GM18951 (cell line): ENCODE results near the gene P2RX4.
"Not testable (repeated sequence)": the region's sequence is repeated elsewhere in the genome, so short reads cannot be mapped to it uniquely, and the experiment has no call there.

Experiments used
- POLR2A ChIP-seq: IDR thresholded peaks from 4 replicates; pipeline ENCODE4 v1.6.1; 2011; ENCODE audit warnings: mild to moderate bottlenecking; ENCODE audit not compliant: insufficient read length, insufficient read depth; ENCODE audit errors: extremely low read depth
- in situ Hi-C: fragments of 300-500 bp; cut with MboI; formaldehyde crosslinking; loops from one replicate; pipeline ENCODE4 v1.12.0; 2022; ENCODE audit warnings: low sequenced_read_pairs, mixed read lengths, inconsistent platforms; ENCODE audit not compliant: unreplicated experiment

P2RX4 gene

GRCh38 chr12:121209624-121210572 lies at the start of gene P2RX4:
Gene P2RX4, plus strand, starts transcription at chr12:121210129. Its CDS starts 36 bp downstream, at chr12:121210165.
- peak; percentile 97 for TF ChIP-seq POLR2A
- in situ Hi-C loops, result no loop called here

DNA sequence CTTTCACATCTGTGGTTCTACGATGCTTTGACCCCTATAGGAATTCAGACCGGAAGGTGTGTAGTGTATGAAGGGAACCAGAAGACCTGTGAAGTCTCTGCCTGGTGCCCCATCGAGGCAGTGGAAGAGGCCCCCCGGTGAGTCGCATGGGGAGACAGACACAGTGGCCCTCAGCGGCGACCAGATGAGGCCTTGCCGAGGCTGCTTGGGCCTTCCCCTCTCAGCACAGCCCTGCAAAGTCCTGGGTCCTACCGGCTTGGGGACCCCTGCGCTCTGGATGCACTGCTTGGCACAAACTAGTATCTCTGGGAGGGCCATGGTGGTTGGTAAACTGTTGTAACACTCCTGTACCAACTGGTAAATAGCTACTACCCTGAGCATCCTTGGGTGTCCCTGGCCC lies 47.5 kb upstream of the P2RX4 start:
- TF ChIP-seq POLR2A, result no peak
- in situ Hi-C loops, result no loop called here

DNA sequence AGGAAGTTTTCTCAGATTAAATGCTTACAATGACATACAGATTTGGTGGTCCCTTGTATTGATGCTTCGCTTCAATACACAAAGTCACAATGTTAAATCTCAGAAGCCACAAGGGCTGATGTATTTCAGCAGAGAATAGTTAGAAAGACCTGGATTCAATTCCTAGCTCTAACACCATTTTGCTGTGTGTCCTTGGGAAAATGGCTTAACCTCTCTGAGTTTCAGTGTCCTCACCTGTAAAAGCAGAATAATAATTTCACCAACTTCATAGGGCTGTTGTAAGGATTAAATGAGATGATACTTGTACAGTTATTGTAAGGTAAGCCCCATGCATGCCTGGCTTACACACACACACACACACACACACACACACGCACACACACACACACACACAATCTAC lies 46.9 kb upstream of the P2RX4 start:
- TF ChIP-seq POLR2A, result no peak
- in situ Hi-C loops, result no loop called here

GRCh38 chr12:121164839-121165238 lies 45.1 kb upstream of the P2RX4 start:
- in situ Hi-C loops, result not testable (repeated sequence)

DNA sequence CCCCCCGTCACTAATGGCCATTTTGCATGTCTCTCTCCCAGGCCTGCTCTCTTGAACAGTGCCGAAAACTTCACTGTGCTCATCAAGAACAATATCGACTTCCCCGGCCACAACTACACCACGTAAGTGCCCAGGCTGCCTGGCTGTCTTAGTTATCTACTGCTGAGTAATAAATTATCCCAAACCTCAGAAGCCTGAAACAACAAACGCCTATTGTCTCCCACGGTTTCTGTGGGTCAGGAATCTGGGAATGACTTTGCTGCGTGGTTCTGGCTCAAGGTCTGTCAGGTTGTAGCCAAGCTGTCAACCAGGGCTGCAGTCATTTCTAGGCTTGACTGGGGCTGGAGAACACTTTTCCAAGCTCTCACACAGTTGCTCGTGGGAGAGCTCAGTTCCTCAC lies 44.6 kb upstream of the P2RX4 start:
- in situ Hi-C loops, result no loop called here
- no peak for TF ChIP-seq POLR2A

- in situ Hi-C loops, result no loop called here
- no peak for TF ChIP-seq POLR2A
These were observed 43.6 kb upstream of the P2RX4 start for GRCh38 chr12:121166356-121166755.

DNA sequence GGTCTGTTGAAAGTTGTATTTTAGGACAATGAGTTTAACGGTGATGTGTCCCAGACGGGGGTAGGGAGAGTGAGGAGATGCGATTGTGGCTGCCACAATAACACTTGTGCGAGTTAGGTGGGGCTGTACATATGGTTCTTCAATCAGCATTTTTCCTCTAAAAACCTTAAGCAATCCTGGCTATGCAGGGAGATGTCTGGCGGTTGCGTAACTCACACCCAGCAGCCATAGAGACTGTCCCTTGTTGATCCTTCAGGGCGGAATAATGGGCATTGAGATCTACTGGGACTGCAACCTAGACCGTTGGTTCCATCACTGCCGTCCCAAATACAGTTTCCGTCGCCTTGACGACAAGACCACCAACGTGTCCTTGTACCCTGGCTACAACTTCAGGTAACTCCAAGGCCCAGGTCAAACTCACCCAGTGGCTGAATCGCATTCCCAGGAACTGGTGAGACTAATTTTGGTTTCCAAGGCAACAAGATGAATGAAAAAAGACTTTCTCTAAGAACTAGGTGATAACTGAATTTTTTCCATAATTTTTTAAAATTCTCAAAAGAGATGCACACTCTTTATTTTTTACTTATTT lies 42.6 kb upstream of the P2RX4 start:
- no peak for TF ChIP-seq POLR2A
- in situ Hi-C loops, result no loop called here

DNA sequence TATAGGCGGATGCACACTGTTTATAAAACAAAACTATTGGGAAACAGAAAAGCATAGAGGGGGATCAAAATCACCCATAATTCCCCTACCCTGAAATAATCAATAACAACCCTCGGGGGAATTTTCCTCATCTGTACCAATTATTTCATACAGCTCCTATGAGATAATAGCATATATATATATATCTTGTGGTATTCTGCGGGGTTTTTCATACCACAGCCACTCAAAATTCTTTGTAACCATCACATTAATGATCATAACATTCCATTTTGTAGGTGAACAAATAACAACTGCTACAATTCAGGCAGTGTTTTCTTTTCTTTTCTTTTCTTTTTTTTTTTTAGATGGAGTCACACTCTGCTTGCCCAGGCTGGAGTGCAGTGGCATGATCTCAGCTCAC lies 42.0 kb upstream of the P2RX4 start:
- in situ Hi-C loops, result no loop called here
- TF ChIP-seq POLR2A, result no peak

- TF ChIP-seq POLR2A, result no peak
- in situ Hi-C loops, result no loop called here
These were observed 39.8 kb upstream of the P2RX4 start for GRCh38 chr12:121170151-121170550.

- in situ Hi-C loops, result no loop called here
These were observed 39.2 kb upstream of the P2RX4 start for GRCh38 chr12:121170611-121171260.

GRCh38 chr12:121172145-121172544 lies 37.8 kb upstream of the P2RX4 start:
- in situ Hi-C loops, result no loop called here
- TF ChIP-seq POLR2A, result no peak

More at GRCh38 chr12:121170611-121171260, 39.2 kb upstream of the P2RX4 start:
- no peak for TF ChIP-seq POLR2A

DNA sequence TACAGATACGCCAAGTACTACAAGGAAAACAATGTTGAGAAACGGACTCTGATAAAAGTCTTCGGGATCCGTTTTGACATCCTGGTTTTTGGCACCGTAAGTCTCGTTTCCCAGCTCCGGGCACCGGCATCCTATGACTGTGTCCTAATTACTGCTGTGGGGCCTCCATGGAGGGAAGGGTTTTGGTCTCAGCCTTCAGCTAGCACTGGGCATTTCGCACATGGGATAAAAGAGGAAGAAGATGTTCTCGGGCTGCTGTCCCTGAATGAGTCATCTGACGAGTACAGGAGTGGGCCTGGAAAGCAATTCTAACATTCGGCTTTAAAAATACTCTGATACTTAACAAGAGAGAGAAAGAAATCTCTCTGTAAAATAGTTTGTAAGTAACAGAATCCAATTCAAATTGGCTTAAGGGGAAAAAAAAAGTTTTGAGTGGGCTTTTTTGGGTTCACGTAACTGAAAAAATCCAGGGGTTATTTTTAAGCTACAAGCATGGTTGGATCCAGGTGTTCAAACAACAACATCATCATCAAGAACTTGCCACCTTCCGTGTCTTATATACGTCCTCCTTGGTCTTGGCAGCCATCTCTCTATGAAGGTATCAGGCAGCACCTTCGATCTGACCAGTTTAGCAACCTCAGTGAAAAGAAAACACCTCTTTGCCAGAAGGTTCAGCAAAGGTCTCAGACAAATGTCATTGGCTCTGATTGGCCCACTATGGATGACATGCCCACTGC lies 34.4 kb upstream of the P2RX4 start:
- in situ Hi-C loops, result no loop called here
- TF ChIP-seq POLR2A, result no peak
